Heart left ventricle (tissue), 16 donors: ENCODE results near the gene SLC17A3. TPM values are rescaled to one million over a fixed set of nuclear protein-coding genes. Genes with fewer than 3 reads are reported as not detected.

Experiments
- ATAC-seq, 4 donors: fragments of 200-7000 bp; cut with Tn5 transposase; one replicate each; pipeline ENCODE4 v1.9.1; 2020 to 2022; ENCODE audit warnings: moderate library complexity in 4 of 4, mild to moderate bottlenecking in 3 of 4, moderate number of reproducible peaks in 1 of 4
- DNase-seq, 5 donors: peaks; one replicate each; pipeline ENCODE4 v3.0.0-alpha.2; 2020
- H3K27ac ChIP-seq, 12 donors: fragments of 200-600 bp; sonication (generic) in 4 of 12; one replicate each; pipeline versions ENCODE4 v1.5.0 to v1.8.0; 2016 to 2022; ENCODE audit warnings: mild to moderate bottlenecking in 2 of 12
- H3K27me3 ChIP-seq, 9 donors: fragments of 200-600 bp; sonication (generic) in 2 of 9; one replicate each; pipeline versions ENCODE4 v1.5.1 to v1.8.0; 2016 to 2022; ENCODE audit warnings: mild to moderate bottlenecking in 3 of 9
- H3K36me3 ChIP-seq, 9 donors: fragments of 200-600 bp; sonication (generic) in 2 of 9; one replicate each; pipeline versions ENCODE4 v1.5.0 to v1.8.0; 2018 to 2022; ENCODE audit warnings: mild to moderate bottlenecking in 2 of 9
- H3K4me1 ChIP-seq, 12 donors: fragments of 200-600 bp; sonication (generic) in 4 of 12; one replicate each; pipeline versions ENCODE4 v1.5.0 to v1.8.0; 2016 to 2022; ENCODE audit warnings: mild to moderate bottlenecking in 3 of 12
- H3K4me3 ChIP-seq, 12 donors: fragments of 200-600 bp; sonication (generic) in 4 of 12; one replicate each; pipeline versions ENCODE4 v1.5.0 to v1.8.0; 2017 to 2022; ENCODE audit warnings: mild to moderate bottlenecking in 9 of 12, moderate library complexity in 4 of 12
- H3K9me3 ChIP-seq, 12 donors: fragments of 200-600 bp; sonication (generic) in 4 of 12; one replicate each; pipeline versions ENCODE4 v1.5.0 to v1.8.0; 2016 to 2022; ENCODE audit warnings: mild to moderate bottlenecking in 1 of 12
- POLR2A ChIP-seq, 2 donors: fragments of 450-650 bp; IDR thresholded peaks; one replicate each; pipeline ENCODE4 v1.6.1; 2017; ENCODE audit warnings: antibody characterized with exemption in 2 of 2, mild to moderate bottlenecking in 2 of 2, moderate library complexity in 2 of 2
- WGBS, 4 donors: extraction: QIAGEN DNeasy Blood & Tissue Kit in 2 of 4; methylation state at CpG; one replicate each; pipeline versions ENCODE4 v1.1.5 to v1.1.7; 2013 to 2018; 5-methylcytosine and 5-hydroxymethylcytosine counted together
- intact Hi-C, 10 donors: fragments of 100-400 bp; cut with DNase I; formaldehyde crosslinking; loops; one replicate each; pipeline versions ENCODE4 v1.11.1 to v1.14.2; 2022
- polyA plus RNA-seq, 2 donors: library from polyadenylated mRNA; stranded (reverse); fragments of 200-250 nt; gene quantifications; one replicate each; pipeline ENCODE4 v1.2.3, GENCODE V29; 2013
- total RNA-seq, 9 donors: library from RNA; depleted of rRNA in 2 of 9; stranded (reverse); fragments of >200 nt in 2 of 9; fragmentation: NEBNext Ultra II Directional in 3 of 9; extraction: Animal tissue kit (Norgen Biotek cat#: 25700) in 3 of 9; gene quantifications; one replicate each; pipeline versions ENCODE4 v1.1.0 to v1.2.4, GENCODE V29; 2016 to 2023
- TF ChIP-seq, protein P1 (sequence below), 12 donors: fragments of 200-600 bp; sonication (generic) in 4 of 12; IDR thresholded peaks; one replicate each; pipeline versions ENCODE4 v1.5.0 to v1.8.0; 2018 to 2022; ENCODE audit warnings: antibody characterized with exemption in 12 of 12, mild to moderate bottlenecking in 5 of 12
- donor health status: ischemic (EF 13 %, LVEDD 7.1; RV severe dilation, severe dysfunction).
- donor health status: healthy with polysubstance abuse.
- donor health status: DM: no; HTN: yes; CAD: no.
- donor health status: DM: no; HTN: no; CAD: no.
- donor health status: ischemic (EF 25% LVEDD 6.9; RV normal size, moderate dysfunction).
- donor health status: ischemic (EF 25% LVEDD 5.7; RV mildly dilated, moderate dysfunction).
- donor health status: healthy.
- donor health status: DM: yes; HTN: yes; CAD: no.
- donor health status: ischemic (EF 35%, LVEDD 5.7; RV mildly dilated, moderate dysfunction).
- donor health status: nonischemic (EF 11% LVEDD 7.7; RV severe dilation, severe dysfunction).
- donor health status: DM: yes; HTN: yes; CAD: no.
- donor health status: PGD.
- donor health status: ischemic (EF 29% LVEDD 5.4; RV normal size, mild dysfunction).
- donor health status: nonischemic (EF 23%, LVEDD 6.1; RV moderate dilation, normal function).

SLC17A3 gene
- total and polyA plus RNA-seq, 11 donors, result not detected

DNA sequence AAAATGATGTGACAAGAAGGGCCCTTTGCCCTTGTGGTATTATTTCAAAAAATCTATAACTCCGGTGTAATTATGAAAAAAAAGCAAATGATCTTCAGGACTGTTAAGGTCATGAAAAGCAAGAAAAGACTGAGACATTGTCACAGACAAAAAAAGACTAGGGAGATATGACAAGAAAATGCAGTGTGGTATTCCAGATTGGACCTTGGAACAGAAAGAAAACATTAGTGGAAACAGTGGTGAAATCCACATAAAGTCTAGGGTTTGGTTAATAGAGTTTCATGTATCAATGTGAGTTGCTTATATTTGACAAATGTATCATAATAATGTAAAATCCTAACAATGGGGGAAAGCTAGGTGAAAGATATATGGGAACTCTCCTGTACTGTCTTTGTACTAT is 26.8 kb upstream of the SLC17A3 start:
- Histone ChIP-seq H3K4me1 (no peaks in the 10 kb centered on the region), H3K27ac (no peak overlapping the region), H3K9me3 (no peaks in the 10 kb centered on the region), H3K27me3 (peaks cover 0 to 12% (median 0%) of the 10 kb centered on the region in 9 donors), H3K36me3 (no peaks in the 10 kb centered on the region), H3K4me3 (no peak overlapping the region)
- DNase-seq, result no peak
- no peak for TF ChIP-seq POLR2A (IDR thresholded peaks at IDR 0.05)
- TF ChIP-seq, protein P1, sequence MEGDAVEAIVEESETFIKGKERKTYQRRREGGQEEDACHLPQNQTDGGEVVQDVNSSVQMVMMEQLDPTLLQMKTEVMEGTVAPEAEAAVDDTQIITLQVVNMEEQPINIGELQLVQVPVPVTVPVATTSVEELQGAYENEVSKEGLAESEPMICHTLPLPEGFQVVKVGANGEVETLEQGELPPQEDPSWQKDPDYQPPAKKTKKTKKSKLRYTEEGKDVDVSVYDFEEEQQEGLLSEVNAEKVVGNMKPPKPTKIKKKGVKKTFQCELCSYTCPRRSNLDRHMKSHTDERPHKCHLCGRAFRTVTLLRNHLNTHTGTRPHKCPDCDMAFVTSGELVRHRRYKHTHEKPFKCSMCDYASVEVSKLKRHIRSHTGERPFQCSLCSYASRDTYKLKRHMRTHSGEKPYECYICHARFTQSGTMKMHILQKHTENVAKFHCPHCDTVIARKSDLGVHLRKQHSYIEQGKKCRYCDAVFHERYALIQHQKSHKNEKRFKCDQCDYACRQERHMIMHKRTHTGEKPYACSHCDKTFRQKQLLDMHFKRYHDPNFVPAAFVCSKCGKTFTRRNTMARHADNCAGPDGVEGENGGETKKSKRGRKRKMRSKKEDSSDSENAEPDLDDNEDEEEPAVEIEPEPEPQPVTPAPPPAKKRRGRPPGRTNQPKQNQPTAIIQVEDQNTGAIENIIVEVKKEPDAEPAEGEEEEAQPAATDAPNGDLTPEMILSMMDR (IDR thresholded peaks at IDR 0.05), result no peak
- 76 to 83% (median 78%) methylated on average over 1 of the region's 1 CpG for WGBS, 4 donors
- intact Hi-C loops, result no loop called here
- ATAC-seq, result no peak

DNA sequence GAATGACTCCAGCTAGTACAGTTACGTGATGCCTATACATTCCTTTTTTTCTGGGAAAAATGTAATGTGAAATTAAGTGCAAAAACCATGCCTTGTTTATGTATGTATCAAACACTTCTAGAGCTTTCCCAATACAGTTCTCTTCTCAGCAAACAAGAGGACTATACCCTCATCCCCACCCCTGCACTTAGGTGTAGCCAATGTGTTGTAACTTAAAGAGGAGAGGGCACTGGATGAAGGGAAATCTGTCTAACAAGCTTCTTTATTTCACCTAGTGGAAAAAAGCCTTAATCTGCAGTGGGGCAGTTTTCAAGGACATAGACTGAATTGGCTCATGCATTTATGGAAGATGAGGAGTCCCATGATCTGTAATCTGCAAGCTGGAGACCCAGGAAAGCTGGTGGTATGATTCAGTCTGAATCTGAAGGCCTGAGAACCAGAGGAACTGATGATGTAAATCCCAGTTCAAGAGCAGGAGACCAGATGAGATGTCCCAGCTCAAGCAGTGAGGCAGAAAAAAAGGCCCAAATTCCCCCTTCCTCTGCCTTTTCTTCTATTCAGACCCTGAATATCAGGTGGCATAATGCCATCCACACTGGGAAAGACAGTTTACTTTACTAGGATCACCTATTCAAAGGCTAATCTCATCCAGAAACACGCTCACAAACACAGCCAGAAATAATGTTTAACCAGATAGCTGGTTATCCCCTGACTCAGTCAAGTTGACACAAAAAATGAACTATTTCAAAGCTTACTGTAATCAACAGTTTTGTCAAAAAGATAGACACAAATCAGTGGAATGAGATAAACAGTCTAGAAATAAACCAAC is 25.8 kb upstream of the SLC17A3 start:
- peaks cover 0 to 10% (median 0%) of the 10 kb centered on the region in 9 donors for H3K27me3 ChIP-seq
- H3K27ac ChIP-seq, result no peak overlapping the region
- ATAC-seq (no peak), DNase-seq (no peak)
- WGBS, 4 donors, result 82 to 93% (median 91%) methylated on average over 2 of the region's 2 CpGs
- H3K4me3 ChIP-seq, result no peak overlapping the region
- no peaks in the 10 kb centered on the region for H3K36me3 ChIP-seq
- TF ChIP-seq, protein P1 (IDR thresholded peaks at IDR 0.05), result no peak
- no peak for TF ChIP-seq POLR2A (IDR thresholded peaks at IDR 0.05)
- no peaks in the 10 kb centered on the region for H3K4me1 ChIP-seq
- no peaks in the 10 kb centered on the region for H3K9me3 ChIP-seq
- intact Hi-C loops, result loop anchor here in 1 of 10 donors (10.0 kb wide), 1 partner anchor 185 kb away; no protein-coding TSS in a partner anchor

DNA sequence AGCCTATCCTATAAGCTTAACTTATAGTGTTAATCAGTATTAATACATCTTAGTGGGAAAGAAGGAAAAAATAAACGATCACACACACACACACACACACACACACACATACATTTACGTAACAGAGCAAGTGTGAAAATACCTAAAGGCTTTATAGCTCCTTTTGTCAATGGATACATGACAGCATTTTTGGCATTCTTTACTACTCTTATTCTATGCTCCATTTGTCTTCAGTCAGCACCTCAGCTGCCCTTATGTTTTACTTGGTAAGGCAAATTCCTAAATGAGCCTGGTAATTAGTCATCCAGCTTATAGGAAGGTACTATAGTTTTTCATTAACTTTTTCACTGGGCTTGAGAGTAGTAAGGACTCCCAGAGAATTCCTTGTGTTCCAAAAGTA is 25.1 kb upstream of the SLC17A3 start:
- no peak for TF ChIP-seq POLR2A (IDR thresholded peaks at IDR 0.05)
- TF ChIP-seq, protein P1 (IDR thresholded peaks at IDR 0.05), result no peak
- H3K9me3 ChIP-seq, result no peaks in the 10 kb centered on the region
- H3K27ac ChIP-seq, result no peak overlapping the region
- WGBS, 4 donors, result 74 to 81% (median 75%) methylated on average over 2 of the region's 2 CpGs
- H3K4me1 ChIP-seq, result no peaks in the 10 kb centered on the region
- intact Hi-C loops, result loop anchor here in 1 of 10 donors (10.0 kb wide), 1 partner anchor 184 kb away; no protein-coding TSS in a partner anchor
- no peak for ATAC-seq
- H3K4me3 ChIP-seq, result no peak overlapping the region
- H3K36me3 ChIP-seq, result no peaks in the 10 kb centered on the region
- DNase-seq, result no peak
- H3K27me3 ChIP-seq, result peaks cover 0 to 10% (median 0%) of the 10 kb centered on the region in 9 donors

DNA sequence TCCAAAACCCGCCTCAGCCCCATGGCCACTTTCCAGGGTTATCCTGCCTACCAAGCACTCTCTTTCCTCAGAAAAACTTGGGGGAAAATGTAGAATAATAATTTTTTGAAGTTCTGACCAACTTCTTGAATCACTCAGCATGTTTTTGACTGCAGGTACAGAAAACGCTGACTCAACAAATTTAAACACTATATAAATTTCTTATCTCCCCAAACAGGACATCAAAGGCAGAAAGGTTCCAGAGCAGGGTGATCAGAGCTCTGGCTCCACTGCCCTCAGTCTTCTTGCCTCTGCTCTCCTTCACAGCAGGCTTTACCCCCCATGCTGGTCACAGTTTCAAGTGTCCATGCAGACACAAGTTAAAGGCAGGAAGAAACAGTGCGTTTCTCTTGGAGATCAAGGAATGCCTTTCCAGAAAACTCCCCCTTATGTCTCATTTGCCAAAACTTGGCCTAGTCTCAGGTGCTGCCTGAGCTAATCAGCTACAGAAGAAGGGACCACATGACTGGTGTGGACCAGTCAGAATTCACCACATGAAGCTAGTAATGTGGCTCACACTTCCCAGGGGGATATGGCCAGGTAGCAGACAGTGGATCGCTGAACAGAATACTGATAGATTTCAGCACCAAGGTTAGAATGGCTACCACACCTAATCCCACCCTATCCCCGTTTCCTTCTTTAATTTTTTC is 24.4 kb upstream of the SLC17A3 start:
- no peak for DNase-seq
- TF ChIP-seq POLR2A (IDR thresholded peaks at IDR 0.05), result no peak
- TF ChIP-seq, protein P1 (IDR thresholded peaks at IDR 0.05), result no peak
- no peak for ATAC-seq
- Histone ChIP-seq H3K4me3 (no peak overlapping the region), H3K4me1 (no peaks in the 10 kb centered on the region), H3K27me3 (peaks cover 0 to 10% (median 0%) of the 10 kb centered on the region in 9 donors), H3K9me3 (no peaks in the 10 kb centered on the region), H3K36me3 (no peaks in the 10 kb centered on the region), H3K27ac (no peak overlapping the region)
- intact Hi-C loops, result loop anchor here in 1 of 10 donors (10.0 kb wide), 1 partner anchor 184 kb away; no protein-coding TSS in a partner anchor
- WGBS, 4 donors, result 72 to 79% (median 76%) methylated on average over 5 of the region's 5 CpGs
